Trophoblast cell (in vitro differentiated cells and primary cell): ENCODE results near the gene NKAIN1.

ENCODE experiments used
- DNase-seq, 2 donors: peaks; one replicate each; pipeline ENCODE4 v3.0.0-alpha.2; 2016
- H2AFZ ChIP-seq: 2 replicates; pipeline ENCODE4 v1.6.1; 2013; ENCODE audit warnings: low read length, moderate library complexity, mild to moderate bottlenecking; ENCODE audit not compliant: insufficient read depth, poor library complexity
- H2AK5ac ChIP-seq: 2 replicates; pipeline ENCODE4 v1.6.1; 2013; ENCODE audit warnings: mild to moderate bottlenecking, low read length
- H2BK120ac ChIP-seq: 2 replicates; pipeline ENCODE4 v1.6.1; 2013; ENCODE audit warnings: low read length, mild to moderate bottlenecking, moderate library complexity; ENCODE audit not compliant: insufficient read depth, poor library complexity
- H2BK12ac ChIP-seq: 2 replicates; pipeline ENCODE4 v1.6.1; 2013; ENCODE audit warnings: mild to moderate bottlenecking, low read length, moderate library complexity
- H2BK5ac ChIP-seq: 2 replicates; pipeline ENCODE4 v1.6.1; 2013; ENCODE audit warnings: low read length, low read depth, moderate library complexity, mild to moderate bottlenecking; ENCODE audit not compliant: poor library complexity
- H3K14ac ChIP-seq: 2 replicates; pipeline ENCODE4 v1.6.1; 2013; ENCODE audit warnings: mild to moderate bottlenecking, low read length
- H3K18ac ChIP-seq: 2 replicates; pipeline ENCODE4 v1.6.1; 2013; ENCODE audit warnings: mild to moderate bottlenecking, low read length
- H3K23ac ChIP-seq: 2 replicates; pipeline ENCODE4 v1.6.1; 2013; ENCODE audit warnings: low read length
- H3K27ac ChIP-seq: 2 replicates; pipeline ENCODE4 v1.5.1; 2013; ENCODE audit warnings: low read depth, mild to moderate bottlenecking, inconsistent platforms, low read length, moderate library complexity
- H3K27me3 ChIP-seq: 2 replicates; pipeline ENCODE4 v1.6.1; 2013; ENCODE audit warnings: inconsistent platforms, mild to moderate bottlenecking, low read length, moderate library complexity; ENCODE audit not compliant: insufficient read depth
- H3K36me3 ChIP-seq, 2 experiments: 1 replicate in 1 of 2; 2 replicates in 1 of 2; pipeline ENCODE4 v1.6.1; 2013; ENCODE audit warnings: low read length in 2 of 2, mild to moderate bottlenecking in 2 of 2, moderate library complexity in 1 of 2; ENCODE audit not compliant: insufficient read depth in 2 of 2, control insufficient read depth in 1 of 2
- H3K4ac ChIP-seq: 2 replicates; pipeline ENCODE4 v1.6.1; 2013; ENCODE audit warnings: low read depth, mild to moderate bottlenecking, low read length, moderate library complexity
- H3K4me1 ChIP-seq, 2 experiments: 1 replicate in 1 of 2; 2 replicates in 1 of 2; pipeline ENCODE4 v1.6.1; 2013; ENCODE audit warnings: low read length in 2 of 2, mild to moderate bottlenecking in 2 of 2, moderate library complexity in 1 of 2; ENCODE audit not compliant: insufficient read depth in 2 of 2, control insufficient read depth in 1 of 2
- H3K4me2 ChIP-seq: 2 replicates; pipeline ENCODE4 v1.6.1; 2013; ENCODE audit warnings: inconsistent platforms, mild to moderate bottlenecking, low read length, moderate library complexity
- H3K4me3 ChIP-seq: 2 replicates; pipeline ENCODE4 v1.5.1; 2013; ENCODE audit warnings: mild to moderate bottlenecking, low read depth, low read length, inconsistent platforms
- H3K79me1 ChIP-seq: one replicate; pipeline ENCODE4 v1.6.1; 2013; ENCODE audit warnings: low read length
- H3K79me2 ChIP-seq: 2 replicates; pipeline ENCODE4 v1.6.1; 2013; ENCODE audit warnings: low read length, mild to moderate bottlenecking; ENCODE audit not compliant: control insufficient read depth, insufficient read depth, poor library complexity
- H3K9ac ChIP-seq: 2 replicates; pipeline ENCODE4 v1.6.1; 2013; ENCODE audit warnings: mild to moderate bottlenecking, low read length
- H3K9me3 ChIP-seq: 2 replicates; pipeline ENCODE4 v1.6.1; 2013; ENCODE audit warnings: low read depth, mild to moderate bottlenecking, control low read depth, inconsistent platforms, low read length; ENCODE audit not compliant: insufficient read depth
- H4K12ac ChIP-seq: 2 replicates; pipeline ENCODE4 v1.6.1; 2013; ENCODE audit warnings: low read depth, mild to moderate bottlenecking, low read length, moderate library complexity
- H4K8ac ChIP-seq: 2 replicates; pipeline ENCODE4 v1.6.1; 2013; ENCODE audit warnings: low read depth, mild to moderate bottlenecking, low read length, moderate library complexity
- H4K91ac ChIP-seq: one replicate; pipeline ENCODE4 v1.6.1; 2013; ENCODE audit warnings: low read depth, mild to moderate bottlenecking, low read length, moderate library complexity
- WGBS: extraction: QIAGEN DNeasy Blood & Tissue Kit; methylation state at CpG from one replicate; pipeline ENCODE4 v1.1.7; 2013; ENCODE audit warnings: missing lambda C conversion rate; ENCODE audit not compliant: insufficient read length, insufficient coverage; ENCODE audit errors: extremely low coverage; 5-methylcytosine and 5-hydroxymethylcytosine counted together

NKAIN1 gene

DNA sequence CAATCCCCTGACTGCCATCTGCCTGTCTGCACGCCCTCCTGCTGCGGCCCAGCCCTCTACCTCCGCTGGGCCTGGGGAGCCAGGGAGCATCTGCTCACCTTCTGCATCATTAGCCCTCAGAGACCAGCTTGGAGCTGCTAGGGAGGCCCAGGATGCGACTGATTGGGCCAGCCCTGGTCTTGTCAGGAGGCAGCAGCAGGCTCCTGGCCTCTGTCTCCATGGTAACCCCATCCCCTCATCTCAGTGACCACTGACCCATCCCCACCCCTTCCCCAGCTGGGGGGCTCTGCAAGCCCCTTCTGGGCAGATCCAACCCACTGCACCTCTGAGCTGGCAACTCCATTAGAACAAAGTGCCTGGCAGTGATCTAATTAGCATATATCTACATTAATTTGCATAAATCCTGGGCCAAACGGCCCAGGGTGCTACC lies 37.7 kb downstream of the NKAIN1 start:
- no peak overlapping the region for H3K18ac ChIP-seq
- no peak overlapping the region for H3K4me3 ChIP-seq
- H3K79me1 ChIP-seq: no peaks in the 10 kb centered on the region
- H4K91ac ChIP-seq: no peak overlapping the region
- DNase-seq: no peak
- no peak overlapping the region for H3K4ac ChIP-seq
- no peak overlapping the region for H3K27ac ChIP-seq
- H3K4me2 ChIP-seq: no peak overlapping the region
- no peaks in the 10 kb centered on the region for H3K36me3 ChIP-seq
- H2AK5ac ChIP-seq: no peak overlapping the region
- H3K4me1 ChIP-seq: no peaks in the 10 kb centered on the region
- H3K14ac ChIP-seq: no peak overlapping the region
- H2BK12ac ChIP-seq: no peak overlapping the region
- no peak overlapping the region for H2AFZ ChIP-seq
- H3K79me2 ChIP-seq: no peaks in the 10 kb centered on the region
- H2BK5ac ChIP-seq: no peak overlapping the region
- no peak overlapping the region for H4K8ac ChIP-seq
- no peak overlapping the region for H3K23ac ChIP-seq
- no peak overlapping the region for H2BK120ac ChIP-seq
- H3K9ac ChIP-seq: no peak overlapping the region
- no CpG with 5 or more reads among the region's 5 CpGs for WGBS
- peaks cover 1% of the 10 kb centered on the region for H3K9me3 ChIP-seq
- H3K27me3 ChIP-seq: no peaks in the 10 kb centered on the region
- no peak overlapping the region for H4K12ac ChIP-seq

DNA sequence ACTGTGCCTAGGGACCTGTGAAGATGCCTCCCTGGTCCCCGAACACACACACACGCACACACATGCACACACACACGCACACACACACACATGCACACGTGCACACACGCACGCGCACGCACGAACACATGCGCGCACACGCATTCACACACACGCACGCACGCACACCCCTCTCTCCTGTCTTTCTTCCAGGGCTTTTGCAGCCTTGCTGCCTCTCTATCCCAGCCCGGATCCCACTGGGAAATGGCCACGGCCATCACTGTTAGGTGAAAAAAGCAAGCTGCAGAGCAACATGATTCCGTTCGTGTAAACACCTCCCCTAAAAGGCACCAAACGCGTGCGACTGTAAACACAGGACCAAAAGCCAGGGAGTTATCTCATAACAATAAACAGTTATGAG lies 39.7 kb downstream of the NKAIN1 start:
- Histone ChIP-seq H2AFZ (no peak overlapping the region), H3K79me2 (no peaks in the 10 kb centered on the region), H3K4me1 (no peaks in the 10 kb centered on the region), H3K36me3 (no peaks in the 10 kb centered on the region), H3K79me1 (no peaks in the 10 kb centered on the region), H2BK120ac (no peak overlapping the region), H4K8ac (no peak overlapping the region), H3K27me3 (no peaks in the 10 kb centered on the region), H3K9me3 (peaks cover 1% of the 10 kb centered on the region), H3K4me2 (no peak overlapping the region), H4K91ac (no peak overlapping the region), H2AK5ac (no peak overlapping the region), H3K14ac (no peak overlapping the region), H3K27ac (no peak overlapping the region), H3K18ac (no peak overlapping the region), H3K4ac (no peak overlapping the region), H2BK5ac (no peak overlapping the region), H3K23ac (no peak overlapping the region), H4K12ac (no peak overlapping the region), H2BK12ac (no peak overlapping the region), H3K9ac (no peak overlapping the region), H3K4me3 (no peak overlapping the region)
- WGBS: 100% methylated on average over 8 of the region's 22 CpGs
- DNase-seq: no peak

DNA sequence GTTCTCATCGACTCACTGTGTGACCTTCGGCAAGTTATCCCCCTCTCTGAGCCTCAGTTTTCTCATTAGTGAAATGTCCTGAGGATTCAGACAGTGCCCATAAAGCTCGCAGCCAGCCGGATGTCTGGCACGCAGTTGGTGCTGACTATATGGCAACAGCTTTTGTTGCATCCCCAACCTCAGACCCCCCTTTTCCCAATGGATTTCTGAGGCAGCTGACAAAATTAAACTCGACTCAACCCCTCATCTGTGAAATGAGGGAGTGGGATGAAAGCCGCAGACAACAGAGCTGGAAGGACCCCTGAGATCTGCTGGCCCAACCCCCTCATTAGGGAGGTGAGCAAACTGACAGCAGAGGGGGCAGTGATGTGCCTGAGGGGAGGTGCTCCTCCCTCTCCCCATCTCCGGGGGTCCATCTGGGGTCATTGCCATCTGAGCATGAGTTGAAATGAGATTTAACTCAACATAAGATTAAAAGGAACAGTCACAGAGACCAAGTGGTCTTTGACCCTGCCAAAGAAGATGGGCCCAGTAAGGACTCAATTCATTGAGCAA lies 40.4 kb downstream of the NKAIN1 start:
- no peak overlapping the region for H3K4me3 ChIP-seq
- no peaks in the 10 kb centered on the region for H3K27me3 ChIP-seq
- no peak overlapping the region for H3K9ac ChIP-seq
- H2BK12ac ChIP-seq: no peak overlapping the region
- peaks cover 1% of the 10 kb centered on the region for H3K9me3 ChIP-seq
- H3K4me1 ChIP-seq: no peaks in the 10 kb centered on the region
- H2AFZ ChIP-seq: no peak overlapping the region
- no peaks in the 10 kb centered on the region for H3K79me1 ChIP-seq
- no peak for DNase-seq
- H4K91ac ChIP-seq: no peak overlapping the region
- no peaks in the 10 kb centered on the region for H3K79me2 ChIP-seq
- H4K8ac ChIP-seq: no peak overlapping the region
- H3K36me3 ChIP-seq: no peaks in the 10 kb centered on the region
- no peak overlapping the region for H3K18ac ChIP-seq
- no peak overlapping the region for H2BK120ac ChIP-seq
- H2BK5ac ChIP-seq: no peak overlapping the region
- no peak overlapping the region for H4K12ac ChIP-seq
- H2AK5ac ChIP-seq: no peak overlapping the region
- no peak overlapping the region for H3K4me2 ChIP-seq
- H3K4ac ChIP-seq: no peak overlapping the region
- H3K14ac ChIP-seq: no peak overlapping the region
- H3K27ac ChIP-seq: no peak overlapping the region
- no peak overlapping the region for H3K23ac ChIP-seq
- no CpG with 5 or more reads among the region's 8 CpGs for WGBS

DNA sequence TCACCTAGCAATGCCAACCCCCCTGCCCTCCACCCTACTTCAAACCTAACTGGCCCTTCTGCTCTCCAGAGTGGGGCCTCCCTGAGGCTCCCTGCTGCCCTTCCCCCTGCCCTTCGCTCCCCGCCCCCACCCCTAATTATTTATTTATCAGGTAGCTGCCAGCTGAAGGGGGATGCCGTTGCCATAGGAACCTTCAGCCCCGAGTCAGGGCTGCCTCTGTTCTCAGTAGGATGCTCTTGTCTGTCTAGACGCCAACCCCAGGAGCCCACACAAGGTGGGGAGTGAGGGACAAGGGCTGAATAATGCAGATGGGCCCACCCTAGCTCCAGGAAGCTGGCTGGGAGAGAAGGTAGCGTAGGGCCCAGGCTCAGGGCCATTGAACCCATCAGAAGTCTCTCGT lies 41.1 kb downstream of the NKAIN1 start:
- Histone ChIP-seq H3K18ac (no peak overlapping the region), H3K36me3 (no peaks in the 10 kb centered on the region), H3K14ac (no peak overlapping the region), H4K91ac (no peak overlapping the region), H3K4me3 (no peak overlapping the region), H3K27ac (no peak overlapping the region), H4K12ac (no peak overlapping the region), H4K8ac (no peak overlapping the region), H2AFZ (no peak overlapping the region), H2AK5ac (no peak overlapping the region), H3K79me1 (no peaks in the 10 kb centered on the region), H3K9ac (no peak overlapping the region), H3K9me3 (peaks cover 1% of the 10 kb centered on the region), H3K4me1 (no peaks in the 10 kb centered on the region), H3K23ac (no peak overlapping the region), H3K4me2 (no peak overlapping the region), H2BK5ac (no peak overlapping the region), H3K4ac (no peak overlapping the region), H3K79me2 (no peaks in the 10 kb centered on the region), H2BK120ac (no peak overlapping the region), H3K27me3 (no peaks in the 10 kb centered on the region), H2BK12ac (no peak overlapping the region)
- no peak for DNase-seq
- WGBS: no CpG with 5 or more reads among the region's 7 CpGs
